Neural progenitor cell (in vitro differentiated cells): Measurements from ENCODE around the gene KIAA0930.

ENCODE experiments used
- CTCF ChIP-seq: fragments of 200-600 bp; sonication (generic); IDR thresholded peaks from 2 replicates; pipeline ENCODE4 v1.5.1; 2017; ENCODE audit warnings: antibody characterized with exemption, mild to moderate bottlenecking
- EZH2 ChIP-seq: fragments of 200-600 bp; sonication (generic); IDR thresholded peaks from 2 replicates; pipeline ENCODE4 v1.6.1; 2017; ENCODE audit warnings: antibody characterized with exemption, mild to moderate bottlenecking, moderate library complexity
- EZH2phosphoT487 ChIP-seq: fragments of 200-600 bp; sonication (generic); IDR thresholded peaks from 2 replicates; pipeline ENCODE4 v1.6.1; 2017; ENCODE audit warnings: antibody characterized with exemption

- TF ChIP-seq CTCF (no peak), EZH2 (no peak), EZH2phosphoT487 (no peak)
Observed at GRCh38 chr22:45185718-45186514, 54.8 kb downstream of the KIAA0930 start.
